ENCODE results near the gene PI4KA.

DNA sequence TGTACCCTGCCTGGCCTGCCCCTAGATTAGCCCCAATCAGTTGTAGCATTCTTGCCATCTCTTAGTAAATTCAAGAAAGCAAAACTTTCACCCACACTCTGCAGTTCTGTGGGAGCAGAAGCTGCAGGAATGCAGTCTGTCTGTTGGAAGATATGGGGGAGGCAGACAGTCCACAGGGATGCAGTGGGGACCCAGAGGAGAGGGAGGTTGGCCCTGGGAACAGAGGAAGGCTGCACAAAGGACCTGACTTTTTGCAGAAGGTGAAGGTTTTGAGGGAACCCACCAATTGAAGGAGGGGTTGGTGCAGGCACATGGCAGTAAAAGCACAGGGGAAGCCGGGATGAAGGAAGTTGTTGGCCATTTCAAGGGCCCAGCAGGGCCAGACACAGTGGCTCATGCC, 16.7 kb upstream of the PI4KA start:
- TF ChIP-seq, protein P1, sequence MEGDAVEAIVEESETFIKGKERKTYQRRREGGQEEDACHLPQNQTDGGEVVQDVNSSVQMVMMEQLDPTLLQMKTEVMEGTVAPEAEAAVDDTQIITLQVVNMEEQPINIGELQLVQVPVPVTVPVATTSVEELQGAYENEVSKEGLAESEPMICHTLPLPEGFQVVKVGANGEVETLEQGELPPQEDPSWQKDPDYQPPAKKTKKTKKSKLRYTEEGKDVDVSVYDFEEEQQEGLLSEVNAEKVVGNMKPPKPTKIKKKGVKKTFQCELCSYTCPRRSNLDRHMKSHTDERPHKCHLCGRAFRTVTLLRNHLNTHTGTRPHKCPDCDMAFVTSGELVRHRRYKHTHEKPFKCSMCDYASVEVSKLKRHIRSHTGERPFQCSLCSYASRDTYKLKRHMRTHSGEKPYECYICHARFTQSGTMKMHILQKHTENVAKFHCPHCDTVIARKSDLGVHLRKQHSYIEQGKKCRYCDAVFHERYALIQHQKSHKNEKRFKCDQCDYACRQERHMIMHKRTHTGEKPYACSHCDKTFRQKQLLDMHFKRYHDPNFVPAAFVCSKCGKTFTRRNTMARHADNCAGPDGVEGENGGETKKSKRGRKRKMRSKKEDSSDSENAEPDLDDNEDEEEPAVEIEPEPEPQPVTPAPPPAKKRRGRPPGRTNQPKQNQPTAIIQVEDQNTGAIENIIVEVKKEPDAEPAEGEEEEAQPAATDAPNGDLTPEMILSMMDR (IDR thresholded peaks at IDR 0.05; ENCODE audit: low read depth, low read length) = no peak
- TF ChIP-seq EZH2phosphoT487 (IDR thresholded peaks at IDR 0.05; ENCODE audit: low read depth) = no peak
